ACHN (cell line): Measurements from ENCODE around the gene CPXCR1.
"Not testable (repeated sequence)": the region's sequence is repeated elsewhere in the genome, so short reads cannot be mapped to it uniquely, and the experiment has no call there.

Experiments
- DNase-seq: peaks from one replicate; pipeline ENCODE4 v3.0.0-alpha.2; 2015
- in situ Hi-C: cut with HindIII; loops from 2 replicates; pipeline ENCODE4 v1.10.0; 2017; ENCODE audit warnings: low sequenced_read_pairs, low pct_ligation_motif_present, low pct_unique_long_range_greater_than_20kb

Gene CPXCR1

DNA sequence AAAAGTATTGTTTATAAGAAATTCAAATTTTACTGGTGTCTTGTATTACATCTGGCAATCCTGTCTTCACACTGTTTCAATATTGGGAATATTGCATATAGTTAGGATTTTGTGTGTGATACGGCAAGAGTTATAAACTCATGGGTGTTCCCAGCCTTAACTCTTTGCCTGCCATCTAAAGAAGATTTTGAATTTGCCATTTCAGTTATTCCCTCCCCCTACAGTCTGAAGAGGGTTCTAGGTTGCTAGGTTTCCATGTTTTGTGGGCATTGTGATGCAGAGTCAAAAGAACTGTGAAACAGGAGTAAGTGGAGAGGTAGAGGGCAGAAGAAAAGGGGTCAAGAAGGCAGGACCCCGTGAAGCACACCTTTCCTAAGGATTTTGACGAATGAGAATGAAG is at the start of gene CPXCR1:
CPXCR1 (plus strand) TSS at position 301 of the 400 bp plus-strand sequence. CDS start 6,190 bp downstream, outside the sequence.
- in situ Hi-C loops: no loop called here
- no peak for DNase-seq

DNA sequence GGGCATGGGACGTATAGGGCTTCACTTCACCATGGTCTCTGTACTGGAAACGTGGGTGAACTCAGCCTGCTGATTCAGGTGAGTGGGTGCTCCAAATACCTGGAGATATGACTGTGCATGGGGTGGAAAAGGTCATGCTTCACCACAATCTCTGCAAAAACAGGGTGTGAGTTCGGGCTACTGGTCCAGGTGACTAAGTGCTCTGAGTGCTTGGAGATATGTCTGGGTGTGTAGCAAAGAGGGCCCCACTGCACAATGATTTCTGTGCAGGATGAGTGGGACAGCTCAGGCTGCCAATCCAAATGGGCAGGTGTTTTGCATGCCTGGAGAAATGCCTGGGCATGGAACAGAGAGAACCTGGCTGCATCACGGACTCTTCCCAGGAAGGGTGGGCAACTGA is 11.2 kb upstream of the CPXCR1 start:
- in situ Hi-C loops: no loop called here
- no peak for DNase-seq

DNA sequence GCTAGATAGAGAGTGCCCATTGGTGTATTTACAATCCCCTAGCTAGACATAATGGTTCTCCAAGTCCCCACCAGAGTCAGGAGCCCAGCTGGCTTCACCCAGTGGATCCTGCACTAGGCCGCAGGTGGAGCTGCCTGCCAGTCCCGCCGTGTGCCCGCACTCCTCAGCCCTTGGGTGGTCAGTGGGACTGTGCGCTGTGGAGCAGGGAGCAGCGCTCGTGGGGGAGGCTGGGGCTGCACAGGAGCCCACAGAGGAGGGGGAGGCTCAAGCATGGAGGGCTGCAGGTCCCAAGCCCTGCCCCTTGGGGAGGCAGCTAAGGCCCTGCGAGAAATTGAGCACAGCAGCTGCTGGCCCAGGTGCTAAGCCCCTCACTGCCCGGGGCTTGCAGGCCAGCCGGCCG is 810 bp upstream of the CPXCR1 start:
- DNase-seq, in situ Hi-C loops: not testable (repeated sequence)

DNA sequence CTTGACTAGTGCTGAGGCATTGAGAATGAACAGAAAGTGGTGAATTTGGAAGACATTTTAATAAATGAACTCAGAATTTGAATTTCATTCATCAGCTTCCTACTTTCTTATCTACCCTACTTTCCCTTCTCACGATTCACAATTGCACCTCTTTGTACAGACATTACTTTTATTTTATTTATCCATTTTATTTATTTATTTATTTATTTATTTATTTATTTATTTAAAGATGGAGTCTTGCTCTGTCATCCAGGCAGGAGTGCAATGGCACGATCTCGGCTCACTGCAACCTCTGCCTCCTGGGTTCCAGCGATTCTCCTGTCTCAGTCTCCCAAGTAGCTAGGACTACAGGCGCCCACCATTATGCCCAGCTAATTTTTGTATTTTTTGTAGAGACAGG is 5.3 kb downstream of the CPXCR1 start:
- in situ Hi-C loops, DNase-seq: not testable (repeated sequence)

DNA sequence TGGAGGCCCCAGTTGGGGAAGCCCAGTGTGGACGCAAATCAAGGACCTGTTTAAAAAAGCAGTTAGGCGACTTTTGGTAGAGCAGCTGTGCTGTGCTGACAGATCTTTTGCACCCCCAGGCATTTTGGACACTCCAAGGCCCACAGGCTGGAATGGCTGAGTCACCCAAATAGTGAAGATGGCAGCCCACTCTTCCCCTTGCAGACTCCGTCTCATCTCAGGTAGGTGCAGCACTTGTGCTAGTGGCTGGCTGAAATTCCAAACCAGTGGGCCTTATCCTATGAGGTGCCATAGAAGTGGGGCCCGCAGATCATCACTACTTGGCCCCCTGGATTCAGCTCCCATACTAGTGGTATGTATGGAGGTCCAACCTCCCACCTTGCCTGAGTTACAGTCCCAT is 42.8 kb downstream of the CPXCR1 start:
- no peak for DNase-seq
- in situ Hi-C loops: no loop called here
